ENCODE data around the gene SOSTDC1.

SOSTDC1 gene

GRCh38 chr7:16419859-16420258 lies 45.7 kb downstream of the SOSTDC1 start:
- FAIRE-seq (no peak), DNase-seq (ENCODE audit: insufficient read length, low spot score) (no peak)

GRCh38 chr7:16419126-16419525 lies 46.4 kb downstream of the SOSTDC1 start:
- DNase-seq (ENCODE audit: insufficient read length, low spot score) (no peak), FAIRE-seq (no peak)
- TF ChIP-seq POLR2A (IDR thresholded peaks at IDR 0.05; ENCODE audit: low read depth, low read length), result no peak

More at GRCh38 chr7:16419859-16420258, 45.7 kb downstream of the SOSTDC1 start:
- no peak for TF ChIP-seq POLR2A (IDR thresholded peaks at IDR 0.05; ENCODE audit: low read depth, low read length)

- FAIRE-seq (no peak), DNase-seq (ENCODE audit: insufficient read length, low spot score) (no peak)
- no peak for TF ChIP-seq POLR2A (IDR thresholded peaks at IDR 0.05; ENCODE audit: low read depth, low read length)
These were observed 47.6 kb downstream of the SOSTDC1 start for GRCh38 chr7:16417906-16418305.

- peak; percentile 82 for FAIRE-seq
- DNase-seq (ENCODE audit: insufficient read length, low spot score), result no peak
- TF ChIP-seq POLR2A (IDR thresholded peaks at IDR 0.05; ENCODE audit: low read depth, low read length), result no peak
These were observed 49.0 kb downstream of the SOSTDC1 start for GRCh38 chr7:16416289-16417282.

GRCh38 chr7:16412274-16413254 lies 53.0 kb downstream of the SOSTDC1 start:
- DNase-seq (ENCODE audit: insufficient read length, low spot score), result no peak
- FAIRE-seq, result no peak
- no peak for TF ChIP-seq POLR2A (IDR thresholded peaks at IDR 0.05; ENCODE audit: low read depth, low read length)

Data from H54 (cell line).